Activated B cell treated with CpG ODN at 0.5 μM for 24 hours (primary cell): ENCODE data around the gene TMEM120A. TPM values are rescaled to one million over a fixed set of nuclear protein-coding genes. Genes with fewer than 3 reads are reported as not detected.

Experiments used
- ATAC-seq: fragments of 200-7000 bp; cut with Tn5 transposase; one replicate; pipeline ENCODE4 v1.10.0; 2021; ENCODE audit warnings: low read depth, mild to moderate bottlenecking, moderate library complexity
- CTCF ChIA-PET: fragments of 350-600 bp; sonication (Branson Sonifier 250); formaldehyde crosslinking; loops from one replicate; lab custom pipeline; 2021; ENCODE audit warnings: antibody characterized with exemption; lab: Charles Lee
- POLR2A ChIA-PET: fragments of 350-600 bp; sonication (Branson Sonifier 250); formaldehyde crosslinking; loops from one replicate; lab custom pipeline; 2021; ENCODE audit warnings: antibody characterized with exemption; lab: Charles Lee
- DNase-seq: peaks from one replicate; pipeline ENCODE4 v3.0.0; 2022
- H3K27ac Mint-ChIP-seq: one replicate; pipeline ENCODE4 v1.8.0; 2020; ENCODE audit warnings: mixed read lengths
- H3K27me3 Mint-ChIP-seq: one replicate; pipeline ENCODE4 v1.8.0; 2021; ENCODE audit warnings: mixed read lengths
- H3K36me3 Mint-ChIP-seq: one replicate; pipeline ENCODE4 v1.8.0; 2021; ENCODE audit warnings: low read depth, mixed read lengths
- H3K4me1 Mint-ChIP-seq: one replicate; pipeline ENCODE4 v1.8.0; 2021; ENCODE audit warnings: mixed read lengths
- H3K4me3 Mint-ChIP-seq: one replicate; pipeline ENCODE4 v1.8.0; 2020; ENCODE audit warnings: mild to moderate bottlenecking, mixed read lengths
- H3K9me3 Mint-ChIP-seq: one replicate; pipeline ENCODE4 v1.8.0; 2020; ENCODE audit warnings: mixed read lengths
- intact Hi-C: fragments of 100-400 bp; cut with micrococcal nuclease; formaldehyde crosslinking; loops from one replicate; pipeline ENCODE4 v1.15.1; 2024
- total RNA-seq: library from RNA; stranded (reverse); gene quantifications from 2 replicates; pipeline ENCODE4 v1.2.3, GENCODE V29; 2022
- TF ChIP-seq, protein P1 (sequence below): fragments of 200-600 bp; IDR thresholded peaks from one replicate; pipeline ENCODE4 v1.8.0; 2022; ENCODE audit warnings: antibody characterized with exemption, mild to moderate bottlenecking

The TMEM120A gene
- total RNA-seq, 1 donor from 2014 or later: 104 TPM

DNA sequence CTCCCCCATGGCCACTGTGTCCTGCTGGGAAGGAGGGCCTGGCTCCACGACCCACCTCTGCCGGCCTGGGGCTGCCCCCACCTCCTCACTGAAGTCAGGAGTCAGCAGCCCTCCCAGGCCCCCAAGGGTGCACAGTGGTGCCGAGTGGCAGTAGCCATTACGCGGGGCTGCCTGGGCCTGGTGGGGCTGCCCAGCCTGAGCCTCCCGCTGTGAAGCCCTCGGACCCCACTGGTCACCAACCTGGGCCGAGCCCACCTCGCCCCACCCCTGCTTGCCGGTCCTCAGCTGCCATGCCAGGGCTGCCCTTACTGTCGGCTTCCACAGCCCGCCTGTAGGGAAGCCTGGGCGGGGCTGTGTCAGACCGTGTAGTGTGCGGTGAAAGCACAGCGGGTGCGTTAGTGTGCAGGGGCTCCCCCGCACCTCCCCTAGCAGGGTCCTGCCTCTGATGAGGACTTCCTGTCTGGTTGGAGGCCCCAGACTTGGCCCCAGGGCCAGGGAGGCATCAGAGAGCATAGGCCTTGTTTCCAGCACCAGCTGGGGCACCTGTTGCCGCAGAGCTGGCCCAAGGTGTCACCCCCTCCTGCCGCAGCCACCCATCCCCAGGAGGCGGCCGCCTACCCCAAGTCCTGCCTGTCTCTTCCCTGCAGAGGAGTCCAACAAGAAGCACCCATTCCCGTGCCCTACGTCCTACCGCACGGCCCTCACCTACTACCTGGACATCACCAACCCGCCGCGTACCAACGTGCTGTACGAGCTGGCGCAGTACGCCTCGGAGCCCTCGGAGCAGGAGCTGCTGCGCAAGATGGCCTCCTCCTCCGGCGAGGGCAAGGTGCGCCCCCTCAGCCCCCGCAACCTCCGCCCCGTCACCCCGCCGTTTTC lies 10.0 kb downstream of the TMEM120A start:
- H3K27me3 Mint-ChIP-seq: no peaks in the 10 kb centered on the region
- intact Hi-C loops: no loop called here
- no peak for ATAC-seq
- H3K4me1 Mint-ChIP-seq: peaks cover 11% of the 10 kb centered on the region
- no peak overlapping the region for H3K4me3 Mint-ChIP-seq
- TF ChIP-seq, protein P1, sequence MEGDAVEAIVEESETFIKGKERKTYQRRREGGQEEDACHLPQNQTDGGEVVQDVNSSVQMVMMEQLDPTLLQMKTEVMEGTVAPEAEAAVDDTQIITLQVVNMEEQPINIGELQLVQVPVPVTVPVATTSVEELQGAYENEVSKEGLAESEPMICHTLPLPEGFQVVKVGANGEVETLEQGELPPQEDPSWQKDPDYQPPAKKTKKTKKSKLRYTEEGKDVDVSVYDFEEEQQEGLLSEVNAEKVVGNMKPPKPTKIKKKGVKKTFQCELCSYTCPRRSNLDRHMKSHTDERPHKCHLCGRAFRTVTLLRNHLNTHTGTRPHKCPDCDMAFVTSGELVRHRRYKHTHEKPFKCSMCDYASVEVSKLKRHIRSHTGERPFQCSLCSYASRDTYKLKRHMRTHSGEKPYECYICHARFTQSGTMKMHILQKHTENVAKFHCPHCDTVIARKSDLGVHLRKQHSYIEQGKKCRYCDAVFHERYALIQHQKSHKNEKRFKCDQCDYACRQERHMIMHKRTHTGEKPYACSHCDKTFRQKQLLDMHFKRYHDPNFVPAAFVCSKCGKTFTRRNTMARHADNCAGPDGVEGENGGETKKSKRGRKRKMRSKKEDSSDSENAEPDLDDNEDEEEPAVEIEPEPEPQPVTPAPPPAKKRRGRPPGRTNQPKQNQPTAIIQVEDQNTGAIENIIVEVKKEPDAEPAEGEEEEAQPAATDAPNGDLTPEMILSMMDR: no peak
- ChIA-PET POLR2A (interaction anchor here (2.1 kb wide), 1 partner anchor 25 kb away, joined by 14 read pairs; no protein-coding TSS in a partner anchor), CTCF (interaction anchor here (1.0 kb wide), 1 partner anchor 36 kb away, joined by 3 read pairs; no protein-coding TSS in a partner anchor)
- no peak for DNase-seq
- H3K36me3 Mint-ChIP-seq: peaks cover 65% of the 10 kb centered on the region
- no peaks in the 10 kb centered on the region for H3K9me3 Mint-ChIP-seq
- no peak overlapping the region for H3K27ac Mint-ChIP-seq

DNA sequence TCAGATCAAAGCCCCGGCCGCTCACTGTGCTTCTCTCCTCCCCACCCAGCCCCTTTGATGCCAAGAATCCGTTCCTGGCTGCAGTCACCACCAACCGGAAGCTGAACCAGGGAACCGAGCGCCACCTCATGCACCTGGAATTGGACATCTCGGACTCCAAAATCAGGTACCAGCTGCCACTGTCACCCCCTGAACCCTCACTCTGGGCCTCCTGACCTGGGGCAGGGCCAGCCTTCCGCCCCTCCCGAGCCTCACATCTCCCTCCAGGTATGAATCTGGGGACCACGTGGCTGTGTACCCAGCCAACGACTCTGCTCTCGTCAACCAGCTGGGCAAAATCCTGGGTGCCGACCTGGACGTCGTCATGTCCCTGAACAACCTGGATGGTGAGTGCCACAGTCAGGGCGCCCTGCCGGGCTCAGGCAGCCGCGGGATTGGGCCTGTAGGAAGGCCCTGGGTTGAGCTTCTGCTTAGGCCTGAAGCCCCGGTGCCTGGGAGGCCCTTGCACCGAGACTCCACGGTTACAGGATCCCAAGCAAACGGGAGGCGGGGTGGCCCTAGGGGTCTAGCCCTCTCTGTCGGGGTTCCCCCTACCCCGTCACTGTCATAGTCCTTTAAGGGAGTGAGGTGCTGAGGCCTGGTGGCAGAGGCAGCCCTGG lies 10.8 kb downstream of the TMEM120A start:
- H3K4me1 Mint-ChIP-seq: peaks cover 9% of the 10 kb centered on the region
- H3K27ac Mint-ChIP-seq: no peak overlapping the region
- TF ChIP-seq, protein P1: no peak
- H3K27me3 Mint-ChIP-seq: no peaks in the 10 kb centered on the region
- H3K4me3 Mint-ChIP-seq: no peak overlapping the region
- ChIA-PET CTCF (no interaction called here), POLR2A (no interaction called here)
- ATAC-seq (no peak), DNase-seq (no peak)
- peaks cover 71% of the 10 kb centered on the region for H3K36me3 Mint-ChIP-seq
- intact Hi-C loops: no loop called here
- no peaks in the 10 kb centered on the region for H3K9me3 Mint-ChIP-seq

DNA sequence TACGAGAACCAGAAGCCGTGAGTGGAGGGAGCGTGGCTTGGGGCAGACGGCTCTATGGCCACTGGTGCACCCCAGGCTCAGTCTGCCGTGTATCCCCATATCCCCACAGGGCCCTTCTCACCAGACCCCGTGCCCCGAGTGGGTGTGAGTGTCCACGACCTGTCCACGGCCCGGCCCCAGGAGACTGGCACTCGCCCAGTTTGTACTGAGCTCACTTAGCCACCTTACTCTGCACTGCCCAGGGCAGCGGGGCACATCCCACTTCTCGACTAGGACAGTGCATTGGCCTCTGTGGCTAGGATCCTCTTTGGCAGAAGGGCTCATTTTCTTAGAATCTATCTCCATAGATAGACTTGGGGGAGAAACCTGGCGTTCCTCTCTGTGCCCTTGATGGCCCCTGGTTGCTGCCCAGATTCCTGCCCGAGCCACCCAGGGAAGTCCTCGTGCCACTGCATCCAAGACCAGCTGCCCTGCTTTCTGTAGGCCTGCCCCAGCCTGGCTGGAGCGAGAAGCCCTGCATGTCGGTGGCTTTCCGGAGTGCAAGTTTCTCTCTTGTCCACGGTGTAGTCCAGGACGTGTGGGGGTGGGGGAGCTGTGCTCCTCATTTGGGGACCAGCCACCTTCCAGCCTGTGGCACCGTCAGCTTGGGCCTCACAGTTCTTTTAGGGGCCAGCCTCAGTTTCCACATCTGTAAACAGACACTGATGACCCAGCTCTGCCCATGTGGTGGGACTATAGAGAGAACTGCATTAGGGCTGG lies 11.9 kb downstream of the TMEM120A start:
- Mint-ChIP-seq H3K36me3 (peaks cover 68% of the 10 kb centered on the region), H3K4me3 (no peak overlapping the region), H3K27ac (no peak overlapping the region)

DNA sequence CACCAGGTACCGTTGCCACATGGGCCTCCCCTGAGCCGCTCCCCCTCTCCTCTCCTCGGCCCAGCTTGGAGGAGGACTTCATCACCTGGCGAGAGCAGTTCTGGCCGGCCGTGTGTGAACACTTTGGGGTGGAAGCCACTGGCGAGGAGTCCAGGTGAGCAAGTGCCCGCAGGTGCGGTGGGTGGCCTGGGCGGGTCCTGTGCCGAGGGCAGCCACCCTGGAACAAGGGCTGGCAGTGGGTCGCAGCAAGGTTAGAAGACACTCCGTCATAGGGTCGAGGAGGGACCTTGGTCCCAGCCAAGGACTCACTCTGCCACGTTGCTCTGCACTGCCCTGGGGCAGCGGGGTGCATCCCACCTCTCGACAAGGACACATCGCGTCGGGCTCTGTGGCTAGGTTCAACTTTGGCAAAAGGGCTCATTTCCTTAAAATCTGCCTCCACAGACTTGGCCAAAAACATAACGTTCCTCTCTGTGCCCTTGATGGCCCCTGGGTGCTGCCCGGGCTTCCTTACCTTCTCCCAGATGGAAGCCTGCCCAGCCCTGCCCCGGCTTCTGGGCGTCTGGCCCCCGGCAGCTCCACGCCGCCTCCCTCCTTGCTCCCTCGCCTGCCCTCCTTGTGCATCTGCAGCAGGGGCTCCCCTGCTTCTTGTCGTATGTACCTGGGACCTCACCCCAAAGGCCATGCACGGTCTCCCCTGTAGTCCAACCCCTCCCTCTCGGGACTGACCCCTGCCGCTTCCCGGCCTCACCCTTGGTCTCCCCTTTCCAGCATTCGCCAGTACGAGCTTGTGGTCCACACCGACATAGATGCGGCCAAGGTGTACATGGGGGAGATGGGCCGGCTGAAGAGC lies 12.7 kb downstream of the TMEM120A start:
- Mint-ChIP-seq H3K4me1 (no peaks in the 10 kb centered on the region), H3K9me3 (no peaks in the 10 kb centered on the region), H3K4me3 (no peak overlapping the region), H3K36me3 (peaks cover 62% of the 10 kb centered on the region), H3K27me3 (no peaks in the 10 kb centered on the region), H3K27ac (no peak overlapping the region)
- ChIA-PET CTCF (interaction anchor here (1.2 kb wide), 1 partner anchor 39 kb away, joined by 4 read pairs; no protein-coding TSS in a partner anchor), POLR2A (interaction anchor here (0.6 to 0.7 kb wide), 2 partner anchors 60 to 148 kb away, joined by 3 read pairs; no protein-coding TSS in a partner anchor)
- DNase-seq (no peak), ATAC-seq (no peak)
- intact Hi-C loops: no loop called here
- TF ChIP-seq, protein P1: no peak

More for the DNA sequence above, 11.9 kb downstream of the TMEM120A start:
- ATAC-seq (no peak), DNase-seq (no peak)
- no peaks in the 10 kb centered on the region for H3K9me3 Mint-ChIP-seq
- no peaks in the 10 kb centered on the region for H3K27me3 Mint-ChIP-seq
- intact Hi-C loops: no loop called here
- ChIA-PET POLR2A (interaction anchor here (0.7 to 0.9 kb wide), 2 partner anchors 11 to 148 kb away, joined by 3 read pairs; no protein-coding TSS in a partner anchor), CTCF (interaction anchor here (1.2 kb wide), 1 partner anchor 38 kb away, joined by 4 read pairs; no protein-coding TSS in a partner anchor)
- TF ChIP-seq, protein P1: no peak
- H3K4me1 Mint-ChIP-seq: peaks cover 3% of the 10 kb centered on the region
